Measurements from ENCODE around the gene ARSA. TPM values are rescaled to one million over a fixed set of nuclear protein-coding genes. Genes with fewer than 3 reads are reported as not detected.

Gene ARSA
- total and polyA plus RNA-seq, 7 donors, result 10.8 to 56.9 (median 24.8) TPM

- H3K27ac ChIP-seq, result no peak overlapping the region
- H3K9me3 ChIP-seq, result no peaks in the 10 kb centered on the region
- no peak overlapping the region for H3K4me3 ChIP-seq
- peaks cover 0 to 9% (median 8%) of the 10 kb centered on the region in 4 donors for H3K4me1 ChIP-seq
- DNase-seq, result no peak
- TF ChIP-seq POLR2A (IDR thresholded peaks at IDR 0.05) (no peak), CTCF (IDR thresholded peaks at IDR 0.05) (no peak), EP300 (IDR thresholded peaks at IDR 0.05) (no peak), POLR2AphosphoS5 (IDR thresholded peaks at IDR 0.05) (no peak)
- intact Hi-C loops (cut with DNase I), result no loop called here
- no peaks in the 10 kb centered on the region for H3K27me3 ChIP-seq
- 94 to 96% methylated on average over 5 of the region's 5 CpGs for WGBS, 2 donors
- H3K36me3 ChIP-seq, result no peaks in the 10 kb centered on the region
Observed at GRCh38 chr22:50587407-50587806, 40.5 kb downstream of the ARSA start.

- H3K9me3 ChIP-seq, result no peaks in the 10 kb centered on the region
- H3K36me3 ChIP-seq, result no peaks in the 10 kb centered on the region
- 85 to 95% methylated on average over 5 of the region's 5 CpGs for WGBS, 2 donors
- no peak overlapping the region for H3K27ac ChIP-seq
- H3K4me3 ChIP-seq, result no peak overlapping the region
- no peak for DNase-seq
- no peaks in the 10 kb centered on the region for H3K27me3 ChIP-seq
- TF ChIP-seq POLR2AphosphoS5 (IDR thresholded peaks at IDR 0.05) (no peak), EP300 (IDR thresholded peaks at IDR 0.05) (no peak), POLR2A (IDR thresholded peaks at IDR 0.05) (no peak), CTCF (IDR thresholded peaks at IDR 0.05) (no peak)
- intact Hi-C loops (cut with DNase I), result no loop called here
- peaks cover 0 to 16% (median 14%) of the 10 kb centered on the region in 4 donors for H3K4me1 ChIP-seq
Observed at GRCh38 chr22:50586416-50586815, 41.5 kb downstream of the ARSA start.

DNA sequence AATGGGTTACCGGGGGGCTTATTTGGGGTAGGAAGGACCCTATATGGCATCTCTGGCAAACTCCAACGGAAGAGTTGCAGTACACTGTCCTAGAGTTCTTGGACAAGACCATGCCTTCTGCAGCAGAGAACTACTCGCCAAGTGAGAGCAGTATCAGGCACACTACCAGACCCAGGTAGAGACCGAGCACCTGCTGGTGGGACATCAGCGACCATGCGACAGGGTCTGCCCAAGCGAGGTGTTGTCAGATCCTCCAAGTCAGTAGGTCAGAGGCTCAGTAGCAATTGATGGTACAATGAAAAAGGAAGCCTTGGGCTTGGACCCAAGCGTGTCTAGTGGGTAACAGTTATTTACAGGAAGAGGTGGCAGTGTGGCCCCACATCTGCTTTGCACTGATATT lies 42.2 kb downstream of the ARSA start:
- Histone ChIP-seq H3K27me3 (no peaks in the 10 kb centered on the region), H3K27ac (no peak overlapping the region), H3K36me3 (no peaks in the 10 kb centered on the region), H3K9me3 (no peaks in the 10 kb centered on the region), H3K4me1 (peaks cover 0 to 21% (median 18%) of the 10 kb centered on the region in 4 donors), H3K4me3 (no peak overlapping the region)
- DNase-seq, result no peak
- TF ChIP-seq EP300 (IDR thresholded peaks at IDR 0.05) (no peak), CTCF (IDR thresholded peaks at IDR 0.05) (no peak), POLR2A (IDR thresholded peaks at IDR 0.05) (no peak), POLR2AphosphoS5 (IDR thresholded peaks at IDR 0.05) (no peak)
- 89 to 94% methylated on average over 8 of the region's 8 CpGs for WGBS, 2 donors
- intact Hi-C loops (cut with DNase I), result no loop called here

DNA sequence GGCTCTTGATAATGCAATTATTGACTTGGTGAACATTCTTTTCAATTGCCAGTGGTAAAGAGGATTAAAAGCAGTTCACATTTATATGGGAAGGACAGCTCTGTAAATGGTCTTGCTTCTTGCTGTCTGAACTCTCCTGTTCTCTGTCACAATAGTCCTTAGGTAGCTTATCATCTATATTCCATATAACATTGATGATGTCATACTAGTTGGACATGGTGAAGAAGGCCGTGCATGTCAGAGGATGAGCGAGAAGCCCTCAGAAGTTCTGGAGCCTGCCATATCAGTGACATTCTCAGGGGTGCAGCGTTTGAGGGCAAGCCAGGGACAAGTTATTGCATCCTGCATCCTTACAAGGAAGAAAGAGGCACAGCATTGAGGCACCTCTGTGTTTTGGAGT lies 42.7 kb downstream of the ARSA start:
- Histone ChIP-seq H3K27ac (no peak overlapping the region), H3K36me3 (peaks cover 0 to 1% (median 0%) of the 10 kb centered on the region in 4 donors), H3K9me3 (no peaks in the 10 kb centered on the region), H3K4me1 (peaks cover 0 to 21% (median 18%) of the 10 kb centered on the region in 4 donors), H3K27me3 (no peaks in the 10 kb centered on the region), H3K4me3 (no peak overlapping the region)
- 94% methylated on average over 3 of the region's 3 CpGs for WGBS, 2 donors
- TF ChIP-seq POLR2AphosphoS5 (IDR thresholded peaks at IDR 0.05) (no peak), POLR2A (IDR thresholded peaks at IDR 0.05) (no peak), CTCF (IDR thresholded peaks at IDR 0.05) (no peak), EP300 (IDR thresholded peaks at IDR 0.05) (no peak)
- DNase-seq, result no peak
- intact Hi-C loops (cut with DNase I), result no loop called here

Measured in sigmoid colon (tissue), 7 donors.